ENCODE data around the gene RFC1.
A peak's percentile ranks its signal among the peaks of the same experiment; 100 is the strongest.
"Not testable (repeated sequence)": the region's sequence is repeated elsewhere in the genome, so short reads cannot be mapped to it uniquely, and the experiment has no call there.

RFC1 gene, protein sequence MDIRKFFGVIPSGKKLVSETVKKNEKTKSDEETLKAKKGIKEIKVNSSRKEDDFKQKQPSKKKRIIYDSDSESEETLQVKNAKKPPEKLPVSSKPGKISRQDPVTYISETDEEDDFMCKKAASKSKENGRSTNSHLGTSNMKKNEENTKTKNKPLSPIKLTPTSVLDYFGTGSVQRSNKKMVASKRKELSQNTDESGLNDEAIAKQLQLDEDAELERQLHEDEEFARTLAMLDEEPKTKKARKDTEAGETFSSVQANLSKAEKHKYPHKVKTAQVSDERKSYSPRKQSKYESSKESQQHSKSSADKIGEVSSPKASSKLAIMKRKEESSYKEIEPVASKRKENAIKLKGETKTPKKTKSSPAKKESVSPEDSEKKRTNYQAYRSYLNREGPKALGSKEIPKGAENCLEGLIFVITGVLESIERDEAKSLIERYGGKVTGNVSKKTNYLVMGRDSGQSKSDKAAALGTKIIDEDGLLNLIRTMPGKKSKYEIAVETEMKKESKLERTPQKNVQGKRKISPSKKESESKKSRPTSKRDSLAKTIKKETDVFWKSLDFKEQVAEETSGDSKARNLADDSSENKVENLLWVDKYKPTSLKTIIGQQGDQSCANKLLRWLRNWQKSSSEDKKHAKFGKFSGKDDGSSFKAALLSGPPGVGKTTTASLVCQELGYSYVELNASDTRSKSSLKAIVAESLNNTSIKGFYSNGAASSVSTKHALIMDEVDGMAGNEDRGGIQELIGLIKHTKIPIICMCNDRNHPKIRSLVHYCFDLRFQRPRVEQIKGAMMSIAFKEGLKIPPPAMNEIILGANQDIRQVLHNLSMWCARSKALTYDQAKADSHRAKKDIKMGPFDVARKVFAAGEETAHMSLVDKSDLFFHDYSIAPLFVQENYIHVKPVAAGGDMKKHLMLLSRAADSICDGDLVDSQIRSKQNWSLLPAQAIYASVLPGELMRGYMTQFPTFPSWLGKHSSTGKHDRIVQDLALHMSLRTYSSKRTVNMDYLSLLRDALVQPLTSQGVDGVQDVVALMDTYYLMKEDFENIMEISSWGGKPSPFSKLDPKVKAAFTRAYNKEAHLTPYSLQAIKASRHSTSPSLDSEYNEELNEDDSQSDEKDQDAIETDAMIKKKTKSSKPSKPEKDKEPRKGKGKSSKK

GRCh38 chr4:39365830-39366771 is at the start of gene RFC1:
Gene RFC1, minus strand, starts transcription at chr4:39366362. Its CDS starts 121 bp downstream, at chr4:39366241.
- peak; percentile 94 for DNase-seq

- no peak for DNase-seq
Measured at GRCh38 chr4:39415678-39416283, 49.6 kb upstream of the RFC1 start.

DNA sequence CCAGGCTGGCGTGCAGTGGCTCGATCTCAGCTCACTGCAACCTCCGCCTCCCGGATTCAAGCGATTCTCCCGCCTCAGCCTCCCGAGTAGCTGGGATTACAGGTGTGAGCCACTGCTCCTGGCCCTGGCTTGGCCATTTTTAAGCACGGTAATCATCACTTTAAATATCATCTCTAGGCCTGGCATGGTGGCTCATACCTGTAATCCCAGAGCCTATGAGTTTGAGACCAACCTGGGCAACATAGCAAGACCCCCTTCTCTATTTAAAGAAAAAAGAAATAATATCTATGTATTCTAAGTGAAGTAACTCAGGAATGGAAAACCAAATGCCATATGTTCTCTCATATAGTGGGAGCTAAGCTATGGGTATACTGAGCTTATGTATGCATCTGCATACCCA is 45.4 kb upstream of the RFC1 start:
- DNase-seq, result not testable (repeated sequence)

DNA sequence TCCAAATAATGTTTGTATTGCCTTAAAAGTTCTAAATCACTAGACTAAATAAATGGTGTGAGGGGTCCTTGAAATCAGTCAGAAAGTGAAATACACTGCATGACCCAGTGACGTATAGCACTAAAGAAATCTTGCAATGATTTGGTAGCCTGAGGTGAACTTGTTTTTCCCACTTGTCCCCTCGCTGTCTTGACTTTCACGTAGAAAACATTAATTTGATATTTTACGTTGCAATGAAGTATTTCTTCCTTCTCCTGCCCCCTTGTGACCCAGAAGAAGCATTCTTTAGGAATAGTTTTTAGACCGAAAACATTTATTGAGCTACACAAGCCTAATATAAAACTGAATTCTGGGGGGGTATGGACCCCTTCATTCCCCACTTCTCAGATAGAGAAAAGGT is 44.3 kb upstream of the RFC1 start:
- no peak for DNase-seq

DNA sequence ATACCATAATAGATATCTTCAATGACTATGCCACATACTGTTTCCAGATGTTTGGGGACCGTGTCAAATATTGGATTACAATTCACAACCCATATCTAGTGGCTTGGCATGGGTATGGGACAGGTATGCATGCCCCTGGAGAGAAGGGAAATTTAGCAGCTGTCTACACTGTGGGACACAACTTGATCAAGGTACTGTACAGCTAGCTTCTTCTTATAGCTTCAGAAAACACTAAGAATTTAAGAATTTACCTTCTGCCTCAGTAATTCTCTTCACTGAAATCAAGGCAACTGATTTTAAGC is 41.4 kb upstream of the RFC1 start:
- DNase-seq, result no peak

- DNase-seq, result no peak
Measured at GRCh38 chr4:39406763-39407583, 40.8 kb upstream of the RFC1 start, which contains the start of gene KLB. Gene KLB, plus strand, starts transcription at chr4:39406930. Its CDS starts 20 bp downstream, at chr4:39406950.

DNA sequence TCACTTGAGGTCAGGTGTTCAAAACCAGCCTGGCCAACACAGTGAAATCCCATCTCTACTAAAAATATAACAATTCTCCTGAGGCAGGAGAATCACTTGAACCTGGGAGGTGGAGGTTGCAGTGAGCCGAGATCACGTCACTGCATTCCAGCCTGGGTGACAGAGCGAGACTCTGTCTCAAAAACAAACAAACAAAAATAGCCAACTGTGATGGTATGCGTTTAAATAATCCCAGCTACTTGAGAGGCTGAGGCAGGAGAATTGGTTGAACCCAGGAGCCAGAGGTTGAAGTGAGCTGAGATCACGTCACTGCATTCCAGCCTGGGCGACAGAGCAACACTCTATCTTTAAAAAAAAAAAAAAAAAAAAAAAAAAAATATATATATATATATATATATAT is 35.5 kb upstream of the RFC1 start:
- not testable (repeated sequence) for DNase-seq

GRCh38 chr4:39394706-39395105 is 28.5 kb upstream of the RFC1 start:
- no peak for DNase-seq

- no peak for DNase-seq
Measured at GRCh38 chr4:39390603-39391002, 24.4 kb upstream of the RFC1 start.

DNA sequence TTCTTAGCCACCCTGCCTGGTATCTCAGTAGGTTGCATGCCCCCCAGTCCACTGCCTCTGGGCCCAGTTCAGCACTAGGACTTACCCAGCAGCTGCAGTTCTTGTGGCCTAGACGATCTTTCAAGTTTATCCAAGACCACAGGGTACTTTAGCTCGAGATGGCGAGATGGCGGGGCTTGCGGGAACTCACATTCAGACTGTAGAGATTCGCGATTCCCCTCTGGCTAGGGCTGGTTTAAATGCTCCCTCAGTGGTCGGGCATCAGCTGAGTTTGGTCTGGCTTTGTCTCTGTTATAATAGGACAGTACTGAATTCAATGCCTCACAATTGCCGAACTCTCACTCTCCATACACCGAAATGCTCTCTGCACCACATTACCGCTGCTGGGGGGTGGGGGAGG is 18.4 kb upstream of the RFC1 start:
- DNase-seq, result no peak

GRCh38 chr4:39383690-39384089 is 17.5 kb upstream of the RFC1 start:
- no peak for DNase-seq

DNA sequence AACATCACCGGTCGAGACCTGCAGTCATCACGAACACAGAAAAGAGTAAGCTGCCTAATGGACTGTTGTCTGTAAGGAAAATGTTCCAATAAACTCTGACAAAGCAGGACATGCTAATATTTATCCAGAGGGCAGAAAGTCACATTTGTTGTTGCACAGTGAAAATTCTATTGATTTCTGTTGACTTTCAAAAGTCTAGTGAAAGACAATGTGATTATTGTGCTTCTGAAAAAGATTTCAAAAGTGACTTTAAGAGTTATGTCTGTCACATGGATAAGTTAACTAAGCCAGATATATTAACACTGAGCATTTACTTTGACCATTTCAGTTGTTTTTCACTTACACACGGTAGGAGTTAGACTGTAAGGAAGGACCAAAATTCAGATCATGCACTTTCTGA is 9.3 kb upstream of the RFC1 start:
- DNase-seq, result no peak

- not testable (repeated sequence) for DNase-seq
Measured at GRCh38 chr4:39371209-39371608, 5.0 kb upstream of the RFC1 start.

GRCh38 chr4:39369301-39369700 is 3.1 kb upstream of the RFC1 start:
- no peak for DNase-seq

GRCh38 chr4:39367166-39367565 is 1.0 kb upstream of the RFC1 start:
- no peak for DNase-seq

DNA sequence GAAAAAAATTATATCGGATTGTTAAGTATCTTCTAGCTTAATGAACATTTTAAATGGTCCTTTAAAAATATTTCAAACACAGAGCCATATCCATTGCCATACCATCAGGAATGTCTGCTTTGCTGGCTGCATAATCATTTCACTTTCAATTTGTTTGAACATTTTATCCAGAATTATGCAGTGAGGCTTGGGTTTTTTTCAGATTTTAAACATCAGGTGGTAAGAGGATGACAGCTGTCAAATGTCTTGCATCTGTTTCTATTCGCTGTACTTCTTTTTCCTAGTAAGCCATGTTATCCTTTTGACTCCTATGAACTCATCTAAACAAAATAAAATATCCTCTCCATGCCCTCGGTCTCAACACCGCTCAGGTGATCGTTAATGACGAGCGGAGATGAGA is 802 bp downstream of the RFC1 start:
- DNase-seq, result no peak

DNA sequence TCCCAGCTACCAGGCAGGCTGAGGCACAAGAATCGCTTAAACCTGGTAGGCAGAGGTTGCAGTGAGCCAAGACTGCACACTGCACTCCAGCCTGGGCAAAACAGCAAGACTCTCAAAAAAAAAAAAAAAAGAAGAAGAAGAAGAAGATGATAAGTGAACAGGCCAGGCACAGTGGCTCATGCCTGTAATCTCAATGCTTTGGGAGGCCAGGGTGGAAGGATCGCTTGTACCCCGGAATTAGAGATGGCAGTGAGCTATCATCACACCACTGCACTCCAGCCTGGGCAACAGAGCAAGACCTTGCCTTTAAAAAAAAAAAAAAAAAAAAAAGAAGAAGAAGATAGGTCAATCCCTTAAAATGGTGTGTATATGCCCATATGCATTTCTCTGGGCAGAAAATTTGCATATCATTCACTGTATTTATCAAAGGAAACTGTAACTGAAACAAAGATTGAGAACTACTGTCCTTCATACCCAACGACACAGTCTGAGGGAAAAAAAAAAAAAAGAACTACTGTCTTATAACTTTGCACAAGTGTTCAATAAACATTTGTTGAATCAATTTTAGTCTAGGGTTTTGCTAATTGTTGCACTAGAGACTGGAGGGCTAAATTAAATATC is 2.3 kb downstream of the RFC1 start:
- no peak for DNase-seq

DNA sequence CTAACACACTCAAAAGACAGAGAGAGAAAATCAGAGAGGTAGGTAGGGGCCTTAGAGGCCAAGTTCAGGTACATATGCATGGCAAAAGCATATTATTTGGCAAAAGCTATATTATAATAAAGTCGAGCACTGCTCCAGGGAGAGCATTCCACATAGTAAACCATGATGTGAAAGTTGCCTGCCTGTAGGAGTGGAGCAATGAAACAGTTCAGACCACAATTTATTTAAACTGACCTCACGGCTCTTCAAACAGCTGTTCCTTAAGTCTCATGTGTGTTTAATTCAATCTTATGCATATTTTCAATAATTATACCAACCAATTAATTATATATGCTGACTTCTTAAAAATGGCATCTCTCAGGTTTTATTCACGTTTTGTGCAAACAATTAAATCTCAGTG is 3.3 kb downstream of the RFC1 start:
- no peak for DNase-seq

GRCh38 chr4:39360611-39361010 is 5.6 kb downstream of the RFC1 start:
- DNase-seq, result not testable (repeated sequence)

DNA sequence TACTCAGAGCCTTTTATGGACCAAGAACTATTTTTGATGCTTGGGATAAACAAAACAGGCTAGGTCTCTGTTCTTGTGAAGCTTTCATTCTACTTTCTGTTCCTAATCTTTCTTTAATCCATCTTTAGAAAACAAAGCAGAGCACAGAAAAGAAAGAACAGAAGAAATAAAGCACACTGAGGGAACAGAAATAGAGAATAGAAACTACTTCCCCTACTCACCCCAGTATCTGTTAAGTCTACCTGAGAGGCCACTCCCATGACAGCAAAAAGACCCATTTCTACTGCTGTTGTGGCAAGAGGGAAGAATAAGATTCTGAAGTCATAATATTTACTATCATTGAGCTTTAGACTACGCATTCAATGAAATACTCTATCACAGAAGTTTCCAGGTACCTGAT is 9.2 kb downstream of the RFC1 start:
- no peak for DNase-seq

- no peak for DNase-seq
Measured at GRCh38 chr4:39354254-39354552, 12.0 kb downstream of the RFC1 start.
